GM18907 (cell line): Measurements from ENCODE around the gene PTPRE.

ENCODE experiments used
- ATAC-seq: cut with Tn5 transposase; IDR thresholded peaks from one replicate; pipeline ENCODE4 v1.9.1; 2021; ENCODE audit warnings: mild to moderate bottlenecking, moderate library complexity; ENCODE audit not compliant: unreplicated experiment

The PTPRE gene

DNA sequence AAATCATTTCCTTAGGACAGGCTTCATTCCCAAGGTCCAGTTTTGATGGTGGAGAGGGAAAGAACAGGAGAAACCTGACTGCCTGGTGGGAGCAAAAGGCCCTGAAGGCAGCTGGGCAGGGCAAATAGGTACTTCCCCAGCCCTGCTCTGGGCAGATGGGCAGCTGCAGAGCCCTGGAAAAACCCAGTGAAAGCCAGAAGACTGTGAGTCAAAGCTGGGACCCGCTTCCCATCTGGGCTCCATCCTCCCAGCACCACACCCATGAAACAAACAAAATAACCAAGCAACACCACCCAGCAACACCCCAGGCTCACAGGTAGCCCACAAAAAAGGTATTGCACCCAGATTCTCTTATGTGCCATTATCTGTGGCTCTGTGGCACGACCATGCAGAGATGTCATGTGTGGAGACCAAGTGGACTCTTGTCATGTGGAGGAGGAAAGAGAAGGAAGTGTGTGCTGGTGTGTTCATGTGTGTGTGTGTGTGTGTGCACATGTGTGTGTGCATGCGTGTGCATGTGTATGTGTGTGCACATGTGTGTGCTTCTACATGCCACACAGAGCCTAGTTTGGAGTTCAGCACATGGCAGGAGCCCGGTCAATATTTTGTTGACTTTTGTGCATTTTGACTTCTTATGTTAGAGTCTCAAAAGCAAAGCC is 24.0 kb upstream of the PTPRE start:
- ATAC-seq, result no peak

DNA sequence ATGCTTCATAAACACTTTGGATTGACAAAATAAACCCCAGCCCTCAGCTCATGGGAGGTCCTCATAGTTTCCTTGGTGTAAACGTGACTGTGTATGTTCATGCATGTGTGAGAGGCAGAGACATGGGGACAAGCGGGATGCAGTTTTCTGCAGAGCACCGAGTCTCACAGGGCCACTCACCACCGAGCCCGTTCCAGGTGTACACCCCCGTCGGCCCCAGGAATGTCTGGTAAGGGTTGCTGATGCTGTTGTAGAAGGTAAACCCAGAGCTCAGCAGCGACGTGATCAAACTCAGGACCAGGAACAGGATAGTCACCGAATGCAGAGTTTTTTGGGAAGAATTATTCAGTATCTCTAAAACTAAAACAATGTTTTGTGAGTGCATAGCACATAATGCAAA is 23.4 kb upstream of the PTPRE start:
- no peak for ATAC-seq

DNA sequence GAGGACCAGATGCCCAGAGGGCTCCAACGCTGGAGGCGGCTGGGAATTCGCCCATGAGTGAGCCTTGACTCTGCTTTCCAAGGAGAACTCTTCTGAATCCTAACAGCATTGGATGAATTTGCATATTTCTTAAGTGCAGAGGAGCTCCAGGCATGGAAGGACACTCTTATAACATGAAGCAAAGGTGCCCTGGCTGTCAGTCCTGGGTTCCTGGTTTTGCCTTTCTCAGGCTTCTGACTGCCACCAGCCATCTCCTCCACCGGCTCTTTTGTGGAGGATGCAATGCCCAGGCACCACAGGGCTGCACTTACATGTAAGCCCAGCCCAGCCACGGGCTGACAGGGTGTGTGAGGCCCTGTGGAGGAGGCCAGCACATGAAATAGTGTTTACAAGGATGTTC is 22.4 kb upstream of the PTPRE start:
- no peak for ATAC-seq

DNA sequence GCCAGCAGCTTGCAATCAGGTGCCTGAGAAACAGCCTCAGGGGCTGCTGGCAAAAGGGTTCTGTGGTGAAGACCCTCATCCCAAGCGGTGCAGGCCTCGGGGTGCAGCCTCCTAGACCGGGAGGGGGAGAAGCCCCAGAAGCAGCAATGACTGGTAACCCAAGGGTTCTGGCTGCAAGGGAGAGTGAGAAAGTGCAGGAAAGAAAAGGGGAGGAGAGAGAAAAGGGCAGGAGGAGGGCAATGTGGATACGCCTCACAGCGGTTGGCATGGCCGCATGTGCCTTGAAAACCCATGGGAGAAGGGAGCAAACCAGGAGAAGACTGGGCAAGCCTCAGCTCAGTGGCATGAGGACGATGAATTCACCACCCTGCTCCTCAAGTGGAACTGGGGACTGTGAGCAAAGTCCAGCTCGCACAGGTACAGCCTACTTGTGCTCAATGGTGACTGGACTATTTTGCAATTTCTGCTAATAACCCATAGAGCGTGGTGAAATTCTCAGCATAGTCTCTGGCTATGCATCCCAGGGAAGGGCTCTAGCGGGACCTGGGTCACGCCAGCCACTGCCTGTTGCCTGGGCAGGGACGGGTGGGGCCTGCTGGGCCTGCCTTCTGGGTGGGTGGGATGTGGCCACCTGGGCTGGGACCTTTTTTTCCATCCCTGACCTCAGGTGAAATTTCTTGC is 20.4 kb upstream of the PTPRE start:
- ATAC-seq, result no peak

DNA sequence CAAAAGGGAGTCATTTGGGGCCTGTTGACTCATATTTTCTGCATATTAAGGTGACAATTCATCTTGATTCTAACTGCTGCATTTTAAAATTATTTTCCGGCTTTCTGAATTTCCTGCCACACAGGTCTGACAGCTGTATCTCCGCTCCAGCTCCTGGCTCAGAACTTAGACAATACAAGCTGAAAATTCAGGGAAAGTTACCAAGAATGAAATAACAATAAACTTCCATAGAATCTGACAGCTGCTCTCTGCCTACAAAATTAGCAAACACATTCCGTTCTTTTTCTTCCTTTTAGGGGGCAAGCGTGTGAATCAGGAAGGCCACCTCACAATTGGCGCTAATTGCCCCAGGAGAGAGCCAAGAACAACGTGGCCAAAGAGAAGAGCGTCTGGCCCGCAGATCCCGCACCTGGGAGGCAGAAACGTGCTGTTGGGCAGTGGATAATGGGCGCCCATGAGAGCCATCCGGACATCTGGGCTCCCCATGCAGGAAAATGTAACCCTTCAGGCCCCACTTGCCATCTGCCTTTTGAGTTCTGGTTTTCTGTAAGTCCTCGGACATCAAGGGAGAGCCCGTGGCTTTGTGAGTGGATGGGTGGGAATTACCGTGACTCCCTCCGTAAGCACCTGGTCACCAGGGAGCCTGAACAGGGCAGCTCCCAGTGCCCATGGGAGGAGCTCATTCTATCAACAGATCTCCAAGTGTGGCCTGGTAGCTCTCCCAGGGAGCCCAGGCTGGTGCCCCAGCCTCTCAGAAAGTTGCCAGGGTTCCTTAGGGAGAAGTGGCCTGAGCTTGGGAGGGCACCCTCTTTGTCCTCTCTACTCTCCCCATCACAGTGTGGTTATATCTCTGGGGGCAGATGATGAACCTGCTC is 19.1 kb upstream of the PTPRE start:
- no peak for ATAC-seq

DNA sequence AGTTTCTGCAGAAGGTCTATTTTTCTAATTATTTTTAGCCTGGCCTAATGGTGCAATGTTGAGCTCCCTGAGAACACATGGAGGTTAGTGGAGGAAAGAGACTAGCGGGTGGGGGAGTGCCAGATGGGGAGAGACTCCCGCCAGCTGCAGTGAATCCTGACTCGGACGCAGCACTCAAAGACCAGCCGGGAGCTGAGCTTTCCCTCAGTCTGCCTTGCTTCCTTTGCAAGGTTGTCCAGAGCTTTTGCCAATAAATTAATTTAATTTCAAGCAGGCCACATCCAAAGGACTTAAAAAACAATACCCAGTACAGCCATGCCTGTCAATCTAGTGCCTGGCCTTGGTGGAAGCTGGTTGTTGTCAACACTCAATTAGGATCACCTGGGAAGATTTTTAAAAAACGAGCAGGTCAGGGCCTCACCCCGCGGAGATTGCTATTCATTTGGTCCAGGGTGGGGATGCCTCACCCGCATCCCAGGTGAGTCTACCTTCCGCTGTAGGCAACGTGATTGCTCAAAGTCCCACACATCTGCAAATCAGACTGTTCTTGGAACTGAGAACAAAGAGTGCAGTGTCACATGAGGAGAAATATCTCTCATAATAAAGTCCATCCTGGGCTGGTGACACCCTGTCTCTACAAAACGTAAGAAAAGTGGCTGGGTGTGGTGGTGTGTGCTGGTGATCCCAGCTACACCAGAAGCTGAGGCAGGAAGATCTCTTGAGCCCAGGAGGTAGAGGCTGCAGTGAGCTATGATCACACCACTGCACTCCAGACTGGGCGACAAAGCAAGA is 18.2 kb upstream of the PTPRE start:
- ATAC-seq, result no peak

DNA sequence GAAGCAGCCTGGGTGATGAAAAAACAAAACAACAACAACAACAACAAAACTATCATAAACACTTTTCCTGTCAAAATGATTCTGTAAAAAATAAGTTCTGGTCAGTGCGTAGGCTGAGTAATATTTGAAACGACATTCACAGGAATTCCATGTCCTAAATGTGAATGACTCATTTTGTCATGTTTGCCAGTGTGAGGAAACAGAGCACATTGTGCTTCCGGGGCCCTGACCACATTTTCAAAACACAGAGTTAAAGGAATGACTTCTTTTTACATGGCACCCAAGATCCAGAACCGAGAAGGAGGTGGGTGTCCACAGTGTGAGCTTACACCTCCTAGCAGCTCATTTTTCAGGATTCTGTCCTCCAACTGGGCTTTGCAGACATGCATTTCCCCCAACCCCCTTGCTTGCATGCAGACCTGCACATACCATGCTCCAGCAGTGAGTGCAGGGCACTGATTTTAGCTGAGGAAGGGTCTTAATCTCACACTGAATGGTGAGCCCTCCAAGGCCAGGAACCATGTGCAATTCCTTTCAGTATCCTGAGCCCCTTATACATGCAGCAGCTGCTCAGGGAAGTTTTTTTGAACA is 17.2 kb upstream of the PTPRE start:
- no peak for ATAC-seq

DNA sequence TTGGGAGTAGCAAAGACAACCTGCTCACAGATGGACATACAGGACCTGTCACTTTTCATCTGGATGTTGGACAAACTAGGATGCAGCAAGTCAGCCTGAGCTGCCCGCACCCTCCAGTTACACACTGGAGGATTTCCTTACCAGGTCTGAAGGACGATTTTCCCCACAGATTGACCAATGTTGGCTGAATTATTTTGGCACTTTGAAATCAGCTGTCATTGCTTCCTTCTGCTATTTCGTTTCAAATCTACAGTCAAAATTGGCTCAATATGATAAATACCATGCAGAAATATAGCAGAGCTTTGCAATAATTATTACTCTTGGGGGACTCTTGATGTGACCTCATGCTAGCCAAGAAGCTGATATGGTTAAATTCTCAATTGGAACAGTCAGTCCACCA is 16.7 kb upstream of the PTPRE start:
- ATAC-seq, result no peak

DNA sequence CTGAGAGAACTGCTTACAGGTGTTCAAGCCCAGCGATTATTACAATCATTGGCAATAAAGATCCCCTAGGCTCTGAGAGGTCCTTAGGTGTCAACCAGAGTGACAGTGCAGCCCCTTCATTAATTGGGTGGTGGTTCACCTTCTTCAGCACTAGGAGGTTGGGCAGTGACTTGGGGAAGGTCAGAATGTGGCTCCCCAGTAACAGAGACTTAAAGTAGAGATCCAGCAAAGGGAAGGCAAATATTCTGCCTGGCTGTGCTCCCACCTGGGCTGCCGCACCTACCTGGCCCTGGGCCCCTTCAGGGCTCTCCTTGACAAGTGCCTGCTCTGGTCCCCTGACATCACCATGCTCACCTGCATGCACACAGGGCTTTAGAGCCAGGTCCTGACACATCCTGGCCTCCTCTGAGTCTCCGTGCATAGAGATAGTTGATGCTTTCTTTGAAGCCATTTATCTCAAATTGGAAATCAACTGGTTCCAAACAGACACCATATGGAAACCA is 16.0 kb upstream of the PTPRE start:
- no peak for ATAC-seq

DNA sequence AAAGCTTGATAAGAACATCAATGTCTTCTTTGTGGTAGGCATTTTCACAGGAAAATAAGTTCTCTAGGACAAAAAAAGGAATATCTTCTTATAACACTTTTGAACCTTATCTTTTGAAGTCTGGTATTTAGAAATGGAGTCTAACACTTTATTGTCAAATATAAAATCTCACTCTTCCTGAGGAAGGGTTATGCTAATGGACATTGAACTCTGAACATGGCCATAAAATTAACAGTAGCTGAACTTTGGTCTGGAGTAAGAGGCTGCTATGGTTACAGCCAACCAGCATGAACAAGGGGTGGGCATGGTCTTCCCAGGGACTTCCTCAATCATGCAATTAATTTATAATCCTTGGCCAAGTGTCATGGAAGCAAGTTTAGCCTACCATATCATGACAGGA is 14.2 kb upstream of the PTPRE start, which contains the start of gene CLRN3:
CLRN3 (minus strand) TSS at position 199 of the 400 bp plus-strand sequence; CDS start at position 42, 157 bp downstream.
- ATAC-seq, result no peak

DNA sequence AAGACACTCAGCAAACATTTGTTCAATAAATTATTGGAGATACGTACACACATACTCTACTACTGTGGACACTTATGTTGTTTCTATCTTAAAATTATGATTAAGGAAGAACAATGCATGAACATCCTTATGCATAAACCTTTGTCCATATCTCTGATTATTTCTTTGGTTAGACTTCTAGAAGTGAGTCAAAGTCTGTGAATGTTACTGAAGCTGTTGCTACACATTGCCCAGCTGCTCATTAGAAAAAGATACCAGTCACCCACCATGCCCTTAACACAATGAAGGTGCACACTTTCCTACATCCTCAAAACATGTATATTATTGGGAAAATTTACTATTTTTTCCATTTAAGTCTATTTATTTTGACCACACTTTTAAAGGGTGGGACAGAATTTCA is 12.8 kb upstream of the PTPRE start:
- ATAC-seq, result no peak

DNA sequence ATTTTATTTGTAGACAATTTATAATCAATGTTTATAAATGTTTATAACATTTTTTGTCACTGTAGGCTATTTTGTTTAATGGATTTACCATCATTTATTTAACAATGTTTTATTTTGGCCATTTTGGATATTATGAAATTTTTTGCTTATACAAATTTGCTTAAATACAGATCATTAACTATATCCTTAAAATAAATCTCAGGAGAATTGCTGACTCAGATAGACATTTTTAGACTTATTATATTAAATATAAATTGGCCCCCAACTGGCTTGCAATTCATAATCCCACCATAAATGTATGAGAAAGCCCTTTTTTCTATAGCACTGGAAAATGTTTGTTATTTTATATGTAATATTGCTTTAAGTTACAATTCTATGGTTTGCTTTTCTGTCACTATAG is 10.3 kb upstream of the PTPRE start:
- ATAC-seq, result no peak

DNA sequence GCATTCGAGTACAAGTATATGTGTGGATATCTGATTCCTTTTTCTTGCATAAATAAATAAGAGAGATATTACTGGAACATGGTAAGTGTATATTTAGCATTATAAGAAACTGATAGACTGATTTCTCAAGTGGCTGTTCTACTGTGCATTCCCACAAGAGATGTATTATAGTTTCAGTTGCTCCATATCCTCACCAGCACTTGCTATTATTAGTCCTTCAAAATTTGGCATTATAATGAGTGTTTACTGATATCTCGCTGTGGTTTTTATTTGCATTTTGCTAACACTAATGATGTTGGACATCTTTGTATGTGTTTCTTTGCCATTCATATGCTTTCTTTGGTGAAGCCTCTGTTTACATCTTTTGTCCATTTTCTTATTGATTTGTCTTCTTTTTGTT is 9.7 kb upstream of the PTPRE start:
- no peak for ATAC-seq

DNA sequence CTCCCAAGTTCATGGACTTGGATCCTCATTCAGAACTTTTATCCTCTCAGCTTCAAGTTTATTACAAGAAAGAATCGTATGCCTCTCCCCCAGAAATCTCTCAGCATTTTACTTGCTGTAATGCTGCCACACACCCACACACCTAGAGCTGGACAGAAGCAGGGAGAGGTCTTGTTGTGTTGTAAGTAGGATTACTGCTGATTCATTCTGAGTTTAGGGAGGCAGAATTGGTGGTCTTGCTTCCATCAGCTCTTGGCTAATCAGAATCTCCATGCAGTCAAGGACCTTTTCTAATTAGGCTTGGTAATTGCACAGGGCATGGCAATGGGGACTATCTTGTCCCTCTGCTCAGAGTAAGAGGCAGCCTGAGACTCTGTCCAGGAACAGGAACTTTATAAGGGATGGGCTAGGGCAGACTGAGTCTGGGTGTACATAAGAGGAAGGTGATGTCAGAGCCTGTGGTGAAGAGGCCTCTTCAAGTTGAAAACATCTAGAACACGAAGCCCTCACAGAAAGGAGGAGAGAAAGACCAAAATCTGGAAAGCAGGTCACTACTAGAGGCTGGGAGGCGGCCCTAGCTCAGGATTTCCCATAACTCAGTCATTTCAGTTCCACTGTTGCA is 7.0 kb upstream of the PTPRE start:
- no peak for ATAC-seq

DNA sequence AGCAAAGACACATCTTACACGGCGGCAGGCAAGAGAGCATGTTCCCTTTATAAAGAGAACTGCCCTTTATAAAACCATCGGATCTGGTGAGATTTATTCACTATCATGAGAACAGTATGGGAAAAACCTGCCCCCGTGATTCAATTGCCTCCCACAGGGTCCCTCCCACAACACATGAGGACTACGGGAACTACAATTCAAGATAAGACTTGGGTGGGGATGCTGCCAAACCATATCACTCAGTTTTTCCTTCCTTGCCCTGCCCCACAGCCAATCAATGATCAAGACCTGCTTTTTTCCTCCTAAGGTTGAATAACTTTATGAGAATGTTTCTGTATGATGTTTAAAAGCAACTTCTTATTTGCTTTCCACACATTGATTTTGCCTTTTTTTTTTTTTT is 3.1 kb upstream of the PTPRE start:
- ATAC-seq, result no peak

DNA sequence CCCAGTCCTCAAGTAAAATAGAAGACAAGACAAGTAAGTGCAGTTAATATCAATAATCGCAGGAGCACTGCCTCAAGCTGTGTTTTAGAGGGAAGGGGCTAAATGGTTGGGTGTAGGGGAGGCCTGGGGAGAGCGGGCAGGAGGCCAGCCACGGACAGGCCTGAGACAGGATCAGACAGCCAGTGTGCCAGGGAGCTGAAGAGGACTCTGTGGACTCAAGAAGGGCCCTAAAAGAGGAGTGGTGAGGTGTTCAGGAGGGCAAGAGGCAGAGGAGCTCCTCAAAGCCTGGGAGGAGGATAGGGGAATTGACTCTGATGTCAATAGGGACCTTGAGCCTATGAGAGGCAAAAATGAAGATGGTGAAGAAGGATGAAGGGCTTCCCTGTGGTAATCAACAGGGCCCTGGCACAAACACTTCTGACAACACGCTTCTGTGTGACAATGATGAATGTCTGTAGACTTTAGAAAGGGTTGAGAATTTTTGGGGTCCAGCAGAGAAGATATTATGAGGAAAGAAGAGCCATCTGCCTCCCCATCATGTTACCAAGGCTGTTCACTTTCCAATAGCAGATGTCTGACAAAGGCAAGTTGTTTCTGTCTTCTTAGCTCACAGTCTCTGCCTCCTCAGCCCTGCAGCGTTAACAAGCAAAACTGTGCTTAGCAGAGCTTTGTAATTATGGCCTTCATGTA is 2.4 kb upstream of the PTPRE start:
- ATAC-seq, result no peak

DNA sequence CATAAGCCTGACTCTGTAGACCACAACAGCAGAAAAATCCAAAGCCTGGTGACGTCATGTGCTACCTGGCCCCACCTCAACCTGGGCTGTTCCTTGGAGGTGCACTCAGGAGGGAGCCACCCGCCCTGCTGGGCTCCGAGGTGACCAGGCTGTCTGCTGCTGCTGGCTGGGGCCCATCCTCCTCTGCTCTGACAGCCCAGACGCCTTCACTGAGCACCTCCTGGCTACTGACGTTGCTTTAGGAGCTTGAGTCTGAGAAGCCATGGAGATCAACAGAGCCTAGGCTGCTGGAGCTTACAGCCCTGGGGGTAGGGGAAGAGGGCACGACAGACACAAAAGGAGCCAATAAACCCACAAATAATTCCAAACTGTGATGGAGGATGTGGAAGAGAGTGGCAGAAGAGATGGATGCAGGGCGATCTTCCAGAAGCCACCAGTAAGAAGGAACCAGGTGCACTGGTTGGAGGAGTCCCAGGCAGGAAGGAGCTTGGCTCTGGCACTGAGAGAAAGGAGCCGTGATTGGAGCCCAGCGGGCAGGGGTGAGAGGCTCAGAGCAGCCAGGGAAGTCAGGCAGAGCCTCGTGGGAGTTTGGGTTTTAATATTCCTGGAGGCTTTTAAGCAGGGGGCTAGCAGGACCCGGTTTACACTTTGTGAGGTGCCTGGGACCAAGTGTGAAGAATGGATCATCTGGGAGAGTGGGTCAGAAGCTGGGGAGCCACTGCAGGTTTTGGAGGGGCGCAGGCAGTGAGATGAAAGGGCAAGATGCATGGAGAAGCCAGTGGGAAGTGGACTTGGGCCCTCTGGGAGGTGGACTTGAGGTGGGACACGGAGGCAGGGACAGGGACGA is 1.7 kb upstream of the PTPRE start:
- ATAC-seq, result no peak

DNA sequence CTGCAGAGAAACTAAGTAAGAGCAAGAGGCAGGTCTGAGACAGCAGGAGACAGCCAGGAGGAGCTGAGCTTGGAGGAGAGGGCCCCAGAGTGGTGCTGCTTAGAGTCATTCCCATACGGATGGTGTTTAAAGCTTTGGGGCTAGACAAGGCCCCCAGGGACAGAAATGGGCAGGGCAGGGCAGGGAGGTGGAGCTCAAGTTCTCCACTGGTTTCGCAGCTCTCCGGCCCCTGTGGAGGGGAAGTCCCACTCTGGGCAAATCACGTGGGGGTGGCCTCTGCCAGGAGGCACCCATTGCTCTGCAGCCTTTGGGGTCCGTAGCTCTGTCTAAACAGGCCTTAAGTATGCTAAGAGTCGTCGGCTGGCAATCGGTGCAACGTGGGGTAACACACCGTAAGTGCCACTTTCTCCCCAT is 1.0 kb upstream of the PTPRE start:
- no peak for ATAC-seq
